ENCODE data around the gene ATOH8.

ATOH8 gene

DNA sequence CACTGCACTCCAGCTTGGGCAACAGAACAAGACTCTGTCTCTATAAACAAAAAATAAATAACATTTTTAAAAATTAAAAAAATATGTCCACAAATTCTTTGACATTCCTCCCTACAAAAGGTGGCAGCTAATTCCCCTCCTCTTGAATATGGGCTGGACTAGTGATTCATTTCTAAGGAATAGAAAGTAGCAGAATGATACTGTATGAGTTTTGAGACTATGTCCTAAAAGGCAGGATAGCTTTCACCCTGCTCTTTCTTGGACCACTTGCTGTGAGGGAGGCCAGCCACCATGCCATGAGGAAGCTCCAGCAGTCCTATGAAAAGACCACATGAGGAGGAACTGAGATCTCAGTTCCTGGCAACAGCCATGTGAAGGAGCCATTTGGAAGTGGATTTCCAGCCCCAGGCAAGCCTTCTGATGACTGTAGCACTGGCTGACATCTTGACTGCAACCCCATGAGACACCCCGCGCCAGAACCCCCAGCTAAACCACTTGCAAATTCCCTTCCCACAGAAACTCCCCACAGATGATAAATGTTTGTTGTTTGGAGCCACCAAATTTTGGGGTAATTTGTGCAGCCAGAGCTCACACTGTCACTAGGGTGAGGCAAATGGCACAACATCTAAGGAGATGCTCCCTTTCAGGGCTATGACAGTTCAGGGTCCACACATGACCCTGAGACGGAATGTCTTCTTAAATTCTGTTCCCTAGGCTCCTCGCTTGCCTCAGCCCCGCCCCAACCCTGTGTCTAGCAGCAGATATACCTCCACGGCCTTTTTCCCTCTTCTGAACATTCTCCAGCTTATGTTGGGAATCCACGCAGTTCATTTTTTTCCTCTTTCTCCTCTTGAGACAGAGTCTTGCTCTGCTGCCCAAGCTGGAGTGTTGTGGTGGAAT lies 17.1 kb upstream of the ATOH8 start:
- no peak for DNase-seq (ENCODE audit: low read depth)

DNA sequence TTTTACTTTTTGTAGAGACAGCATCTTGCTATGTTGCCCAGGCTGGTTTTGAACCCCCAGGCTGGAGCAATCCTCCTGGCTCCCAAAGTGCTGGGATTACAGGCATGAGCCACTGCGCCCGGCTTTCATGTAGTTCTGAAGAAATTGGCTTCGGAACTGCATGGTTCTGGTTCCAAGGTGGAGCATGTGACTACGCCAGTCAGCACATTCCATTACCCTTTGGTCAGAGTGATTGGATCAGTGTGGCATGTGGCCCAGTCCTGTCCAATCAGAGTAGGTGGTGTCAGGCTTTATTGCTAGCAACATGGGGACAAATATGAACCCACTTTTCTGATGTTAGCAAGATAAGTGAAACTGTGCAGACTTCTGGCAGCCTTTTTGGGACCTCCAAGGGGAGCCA lies 16.3 kb upstream of the ATOH8 start:
- no peak for DNase-seq (ENCODE audit: low read depth)

DNA sequence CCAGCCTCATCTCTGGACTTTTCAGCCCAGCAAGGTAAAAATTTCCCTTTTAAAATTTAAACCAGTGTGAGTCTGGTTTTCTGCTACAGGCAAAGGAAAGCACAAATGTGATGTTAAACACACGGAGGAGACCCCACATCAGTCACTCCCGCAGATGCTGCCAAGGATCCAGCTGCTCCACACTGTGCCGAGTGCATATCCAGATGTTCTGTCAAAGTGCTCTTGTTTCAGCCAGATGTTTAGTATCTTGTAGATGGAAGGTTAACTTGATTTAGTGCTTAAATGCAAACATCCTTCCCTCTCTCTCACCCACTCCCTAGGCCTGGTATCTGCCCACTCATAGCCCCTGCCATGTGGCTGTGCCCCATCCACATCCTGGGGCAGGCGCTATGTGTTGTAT lies 15.8 kb upstream of the ATOH8 start:
- no peak for DNase-seq (ENCODE audit: low read depth)

DNA sequence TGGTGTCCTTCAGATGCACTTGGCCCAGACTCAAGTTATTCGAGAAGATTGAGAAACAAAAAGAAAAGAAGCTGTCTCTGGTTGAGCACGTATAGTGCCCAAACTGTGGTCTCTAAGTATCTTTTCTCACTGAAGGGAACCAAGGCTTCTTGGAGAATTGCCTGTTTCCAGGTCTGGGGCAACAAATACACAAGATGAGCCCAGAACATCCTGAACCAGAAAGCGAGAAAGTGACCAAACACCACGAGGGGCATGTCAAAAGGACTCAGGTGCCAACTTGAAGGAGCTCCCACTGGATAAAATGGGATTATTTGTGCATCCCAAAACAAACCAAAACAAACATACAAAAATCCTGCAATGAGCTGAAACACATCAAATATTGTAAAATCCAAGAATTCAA lies 13.6 kb upstream of the ATOH8 start:
- DNase-seq (ENCODE audit: low read depth): no peak

DNA sequence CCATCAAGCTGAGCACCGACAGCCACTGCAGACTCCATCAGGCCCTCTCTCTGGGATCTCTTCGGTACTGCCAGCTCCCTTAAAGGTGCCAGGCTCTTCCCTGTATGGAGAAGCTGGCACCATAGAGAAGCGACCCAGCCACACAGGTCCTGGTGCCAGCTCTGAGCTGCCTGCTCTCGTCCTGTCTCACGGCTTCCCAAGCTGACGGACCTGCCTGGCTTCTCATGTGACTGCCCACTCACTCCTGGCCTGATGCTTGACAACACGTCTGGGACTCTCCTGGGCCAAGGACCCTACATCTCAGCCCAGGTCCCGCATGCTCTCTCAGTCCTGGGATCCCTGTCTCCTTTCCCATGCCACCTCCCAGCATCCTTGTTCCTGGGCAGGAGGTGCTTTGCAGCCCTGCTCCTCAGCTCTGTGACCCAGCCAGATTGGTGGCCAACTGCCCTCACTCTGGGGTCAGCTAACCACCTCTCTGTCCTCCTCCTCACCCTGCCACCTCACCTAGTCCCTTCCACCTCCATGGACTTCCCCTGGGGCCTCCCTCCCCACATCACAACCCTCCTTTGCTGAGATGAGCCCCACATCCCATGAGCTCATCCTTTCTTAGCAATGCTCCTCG lies 12.5 kb upstream of the ATOH8 start:
- no peak for DNase-seq (ENCODE audit: low read depth)

DNA sequence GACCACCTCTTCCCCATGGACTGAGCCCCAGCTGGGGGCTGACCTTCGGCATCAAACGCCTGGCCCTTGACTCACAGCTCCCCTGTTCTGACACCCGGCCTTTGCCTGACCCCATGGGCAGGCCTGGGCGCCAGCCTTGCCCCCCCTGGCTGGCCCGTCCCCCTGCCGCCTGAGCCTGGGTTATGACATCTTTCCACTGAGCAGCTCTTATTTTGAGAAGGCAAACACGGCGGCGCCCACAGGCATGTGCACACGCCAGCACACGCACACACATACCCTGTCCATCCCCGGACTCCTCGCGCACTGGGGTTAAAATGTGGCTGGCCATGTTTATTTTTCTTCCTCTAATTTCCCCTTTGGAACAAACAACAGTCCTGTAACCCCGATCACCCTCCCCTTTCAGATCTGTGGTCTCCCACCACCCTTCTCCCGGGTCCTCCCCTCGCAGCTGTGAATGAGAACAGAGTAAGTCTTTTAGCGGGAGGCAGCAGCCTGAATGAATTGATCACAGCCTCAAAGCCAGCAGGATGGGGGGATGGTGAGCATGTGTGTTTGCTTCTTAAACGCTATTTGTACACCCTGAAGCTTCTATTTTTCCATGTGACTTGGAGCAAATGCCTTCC lies 11.8 kb upstream of the ATOH8 start:
- DNase-seq (ENCODE audit: low read depth): no peak

DNA sequence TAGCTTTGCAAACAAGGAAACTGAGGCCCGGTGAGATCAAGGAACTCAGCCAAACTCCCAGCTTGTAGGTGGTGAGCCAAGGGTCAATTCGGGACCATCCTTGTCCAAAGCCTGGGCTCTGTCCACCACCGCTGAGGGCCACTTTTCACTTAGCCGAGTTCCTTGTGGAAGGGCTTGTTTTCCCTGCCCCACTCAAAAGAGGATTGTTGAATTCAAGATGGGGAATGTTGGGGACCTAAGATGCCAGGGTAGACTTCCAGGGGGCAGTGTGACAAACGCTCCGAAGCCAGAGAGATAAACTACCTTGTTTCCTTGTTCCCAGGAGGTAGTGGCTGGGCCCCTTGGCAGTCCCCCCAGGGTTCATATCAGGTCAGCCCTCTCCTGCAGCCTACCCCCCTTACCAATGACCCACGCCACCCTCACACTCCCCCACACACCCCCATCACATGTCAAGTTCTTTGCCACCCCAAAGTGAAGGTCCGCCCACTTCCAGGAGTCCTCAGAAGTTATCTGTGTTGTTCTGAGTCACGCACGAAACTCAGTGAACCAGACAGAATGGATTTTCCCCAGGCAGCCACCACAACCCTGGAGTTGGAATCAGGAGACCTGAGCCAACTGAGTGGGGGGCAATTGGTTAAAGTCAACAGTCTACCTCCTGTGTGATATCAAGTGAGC lies 10.3 kb upstream of the ATOH8 start:
- DNase-seq (ENCODE audit: low read depth): no peak

DNA sequence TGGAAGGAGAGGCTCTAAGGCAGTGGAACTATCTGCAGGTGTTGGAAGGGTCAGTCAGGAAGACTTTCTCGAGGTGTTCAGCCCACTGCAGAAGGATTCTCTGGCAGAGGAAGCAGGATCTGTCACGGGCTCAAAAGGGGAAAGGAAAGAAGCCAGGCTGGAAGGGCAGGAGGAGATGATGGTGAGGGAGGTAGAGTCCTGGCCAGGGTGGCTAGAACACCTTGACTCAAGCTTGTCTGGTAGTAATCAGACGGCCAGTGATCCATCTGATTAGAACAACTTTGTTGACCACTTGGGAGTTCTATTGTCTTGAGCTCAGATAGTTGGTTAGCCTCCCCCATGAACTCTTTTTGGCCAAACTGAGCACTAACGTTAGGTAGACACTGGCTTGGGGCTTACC lies 9.7 kb upstream of the ATOH8 start:
- DNase-seq (ENCODE audit: low read depth): no peak

DNA sequence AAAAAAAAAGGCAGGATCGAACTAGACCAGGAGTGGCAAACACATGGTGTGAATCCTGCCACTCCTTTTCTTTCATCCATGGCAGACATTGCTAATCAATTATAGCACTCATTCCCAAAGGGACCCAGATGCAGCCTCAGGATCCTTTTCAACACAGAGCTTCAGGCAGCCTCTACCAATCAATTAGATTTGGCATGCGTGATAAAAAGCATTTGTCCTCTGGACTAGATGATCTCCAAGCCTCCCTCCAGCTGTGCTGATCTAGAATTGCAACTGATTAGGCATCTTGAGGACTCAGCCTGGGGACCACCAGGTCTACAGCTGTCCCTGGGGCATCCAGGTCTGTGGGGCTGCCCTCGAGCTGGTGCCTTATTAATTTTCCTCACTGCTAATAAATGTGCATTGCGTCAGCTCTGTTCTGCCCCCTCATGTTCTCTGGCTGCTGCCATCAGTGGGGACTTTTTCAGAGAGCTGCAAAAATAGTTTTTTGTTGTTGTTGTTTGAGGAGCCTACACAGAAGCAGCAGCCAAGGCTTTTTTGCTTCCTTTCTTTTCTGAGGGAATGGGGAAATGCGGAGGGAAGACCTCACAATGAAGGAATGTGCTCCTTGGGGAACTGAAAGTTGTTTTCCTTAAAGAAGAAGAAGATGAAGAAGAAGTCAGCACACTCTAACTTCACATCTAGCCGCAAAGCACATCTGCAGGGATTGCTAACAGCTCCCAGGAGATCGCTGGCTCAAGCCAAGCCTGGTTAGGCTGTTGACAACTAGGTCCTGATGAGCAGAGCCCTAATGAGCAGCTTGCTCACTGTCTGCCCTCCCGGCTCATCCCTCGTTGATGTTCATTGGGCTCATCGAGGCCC lies 8.8 kb upstream of the ATOH8 start:
- no peak for DNase-seq (ENCODE audit: low read depth)

DNA sequence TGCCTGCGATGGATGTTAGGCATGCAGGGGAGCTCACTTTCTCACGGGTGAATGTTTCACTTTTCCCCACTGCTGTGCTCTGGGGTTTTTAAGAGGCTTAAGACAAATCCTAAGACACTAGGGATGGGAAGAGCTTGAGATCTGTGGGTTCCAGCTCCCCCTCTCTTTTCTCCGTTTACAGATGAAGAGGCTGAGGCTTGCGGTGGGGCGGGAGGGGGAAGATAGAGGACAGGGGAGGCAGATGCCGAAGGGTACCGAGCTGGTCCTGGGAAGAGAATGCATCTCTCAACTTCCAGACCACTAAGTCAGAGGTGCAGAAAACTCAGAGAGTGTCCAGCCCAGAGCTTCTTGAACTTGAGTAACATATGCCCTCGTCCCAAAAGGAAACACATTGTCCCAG lies 8.2 kb upstream of the ATOH8 start:
- DNase-seq (ENCODE audit: low read depth): no peak

DNA sequence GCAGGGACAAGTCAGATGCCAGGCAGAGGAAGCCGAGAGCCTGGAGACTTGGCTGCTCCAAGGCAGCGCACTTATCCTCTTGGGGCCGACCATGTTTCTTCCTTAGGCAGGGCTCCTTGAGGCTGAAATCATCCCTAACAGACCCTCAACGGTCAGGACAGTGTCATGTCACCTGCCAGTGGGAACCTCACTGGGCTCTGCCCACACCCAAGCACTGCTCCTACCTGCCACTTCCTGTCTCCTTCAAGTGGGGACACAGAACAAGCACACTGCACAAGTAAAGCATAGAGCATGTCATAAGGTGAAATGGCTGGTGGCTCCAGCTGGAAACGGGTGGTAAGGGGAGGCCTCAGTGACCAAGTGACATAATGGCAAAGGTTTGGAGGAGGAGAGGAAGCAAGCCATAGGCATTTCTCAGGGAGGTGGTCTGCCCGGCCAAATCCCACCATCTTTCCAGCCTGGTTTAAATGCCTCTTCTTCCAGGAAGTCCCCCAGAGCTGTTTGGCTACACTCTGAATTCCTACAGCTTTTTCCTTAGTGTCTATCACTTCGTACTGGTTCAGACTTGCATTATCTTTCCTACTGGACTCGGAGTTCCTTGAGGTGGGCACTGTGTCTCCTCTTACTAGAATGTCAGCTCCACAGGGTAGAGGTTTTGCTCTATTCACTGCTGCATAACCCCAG lies 7.3 kb upstream of the ATOH8 start:
- DNase-seq (ENCODE audit: low read depth): no peak

DNA sequence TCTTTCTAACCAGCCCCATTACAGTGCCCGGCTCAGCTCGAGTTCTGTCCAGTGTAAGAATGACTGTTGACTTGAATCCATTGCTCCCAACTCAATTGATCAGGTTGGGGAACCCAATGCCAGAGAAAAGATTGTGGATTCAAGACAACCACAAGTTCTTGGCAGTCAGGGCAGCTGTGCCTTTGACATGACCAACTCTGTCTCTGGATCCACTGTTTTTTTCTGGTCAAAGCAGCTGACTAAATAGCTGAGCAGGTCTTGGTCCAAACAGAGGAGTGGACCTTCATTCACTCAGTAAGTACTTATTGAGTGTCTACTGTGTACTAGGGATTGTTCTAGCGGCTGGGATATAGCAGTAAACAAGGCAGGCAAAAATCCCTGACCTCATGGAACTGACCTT lies 6.3 kb upstream of the ATOH8 start:
- DNase-seq (ENCODE audit: low read depth): no peak

DNA sequence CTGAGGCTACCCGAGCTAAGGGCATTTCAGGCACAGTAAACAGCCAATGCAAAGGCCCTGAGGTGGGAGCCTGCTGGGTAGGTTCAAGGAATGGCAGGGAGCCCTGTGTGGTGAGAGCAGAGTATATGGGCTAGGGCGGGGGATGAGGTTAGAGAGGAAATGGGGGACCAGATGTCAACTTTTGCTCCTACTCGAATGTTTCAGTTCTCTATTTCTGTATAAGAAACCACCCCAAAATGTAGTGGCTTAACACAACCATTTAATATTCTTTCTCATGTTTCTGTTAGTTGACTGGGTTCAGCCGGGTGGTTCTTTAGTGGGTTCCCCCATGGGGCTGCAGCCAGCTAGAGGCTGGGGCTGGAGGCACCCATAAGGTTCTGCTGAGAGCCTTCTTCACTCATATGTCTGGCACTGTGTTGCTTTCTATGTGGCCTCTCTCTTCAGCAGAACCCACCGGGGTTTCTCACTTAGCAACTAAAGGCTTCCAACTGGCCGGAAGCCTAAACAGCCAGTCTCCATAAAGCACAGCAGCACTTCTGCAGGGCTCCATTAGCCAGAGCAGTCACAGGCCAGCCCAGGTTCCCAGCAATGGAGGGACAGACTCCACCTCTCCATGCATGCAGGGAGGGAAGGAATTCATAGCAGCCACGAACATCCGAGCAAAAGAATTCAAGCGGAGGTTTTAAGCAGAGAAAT lies 5.6 kb upstream of the ATOH8 start:
- no peak for DNase-seq (ENCODE audit: low read depth)

DNA sequence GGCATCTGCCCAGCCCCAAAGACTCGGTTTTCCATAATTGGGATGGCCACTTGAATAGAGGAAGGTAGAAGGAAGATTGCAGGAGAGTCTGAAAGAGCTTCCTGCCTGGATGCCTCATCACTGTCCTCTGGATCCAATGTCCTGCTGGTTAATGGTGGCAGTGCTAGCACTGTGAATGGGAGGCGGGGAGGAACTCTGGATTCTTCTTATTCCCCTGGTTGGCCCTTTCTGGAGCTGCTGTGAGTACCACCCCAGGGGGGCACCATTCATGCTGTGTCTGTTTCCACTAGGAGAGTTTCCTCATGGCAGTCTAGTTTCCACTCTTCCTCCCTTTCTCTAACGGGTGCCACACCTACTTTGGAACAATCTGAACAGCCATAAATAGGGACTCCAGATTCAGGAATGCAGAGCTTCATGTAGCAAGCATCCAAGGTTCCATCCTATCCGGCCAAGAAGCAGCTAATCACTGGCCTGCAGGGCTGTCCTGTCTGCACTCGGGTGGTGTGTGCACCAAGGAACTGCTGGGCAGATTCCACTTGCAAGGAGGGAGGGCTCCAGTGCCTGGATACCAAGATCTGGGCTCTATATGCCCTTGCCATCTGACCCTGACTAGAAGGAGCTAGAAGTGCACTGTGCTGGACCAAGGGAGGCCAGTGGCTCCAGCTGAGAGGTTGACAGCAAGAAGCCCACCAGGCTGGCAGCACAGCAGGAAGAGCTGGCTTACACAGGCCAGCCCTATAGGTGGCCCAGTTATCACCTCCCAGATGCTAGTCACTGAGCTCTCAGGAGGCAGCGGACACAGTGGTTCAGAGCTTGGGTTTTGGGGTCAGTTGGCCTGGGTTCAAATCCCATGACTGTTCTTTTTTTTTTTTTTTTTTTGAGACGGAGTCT lies 4.6 kb upstream of the ATOH8 start:
- no peak for DNase-seq (ENCODE audit: low read depth)

DNA sequence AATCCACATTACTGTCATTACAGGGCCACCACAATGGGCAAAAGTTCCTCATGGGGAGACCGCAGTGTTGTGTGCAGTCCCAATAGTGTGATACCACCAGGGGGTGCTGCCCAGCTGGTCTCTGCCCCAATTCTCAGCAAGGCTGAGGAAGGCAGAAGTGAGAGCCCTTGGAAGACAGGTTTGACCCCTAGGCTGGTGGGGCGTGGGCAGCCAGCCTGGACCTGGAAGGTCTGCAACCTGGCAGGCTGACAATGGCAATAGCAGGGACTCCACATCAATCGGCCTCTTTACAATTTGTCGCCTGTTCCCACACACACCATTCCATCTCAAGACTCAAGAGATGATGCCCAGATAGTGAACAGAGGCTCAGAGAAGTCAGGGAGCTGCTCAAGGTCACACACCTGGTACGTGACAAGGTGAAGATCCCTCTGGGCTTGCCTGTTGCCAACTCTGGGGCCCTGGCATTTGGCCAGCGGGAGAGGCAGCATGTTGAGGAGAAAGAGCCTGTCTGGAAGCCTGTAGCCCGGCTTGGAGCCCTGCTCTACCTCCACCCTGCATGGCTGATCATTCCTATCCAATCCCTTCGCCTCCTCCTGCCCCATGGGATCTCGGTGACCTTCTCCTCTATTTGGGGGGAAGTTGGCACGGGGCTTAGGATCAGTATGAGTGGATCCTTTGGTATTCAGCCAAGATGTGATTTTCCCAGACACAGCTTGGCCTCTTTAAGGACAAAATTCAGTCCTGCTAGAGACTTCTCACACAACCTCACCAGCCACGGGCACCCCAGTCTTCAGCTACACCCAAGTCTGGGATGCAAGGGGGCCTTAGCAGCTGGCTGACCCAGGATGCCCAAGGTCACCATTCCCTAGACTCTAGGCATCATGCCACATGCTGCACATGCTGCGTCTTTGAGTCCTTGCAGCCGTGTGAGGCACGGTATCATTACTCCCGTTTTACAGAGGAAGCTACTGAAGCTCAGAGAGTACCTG lies 2.9 kb upstream of the ATOH8 start:
- no peak for DNase-seq (ENCODE audit: low read depth)

DNA sequence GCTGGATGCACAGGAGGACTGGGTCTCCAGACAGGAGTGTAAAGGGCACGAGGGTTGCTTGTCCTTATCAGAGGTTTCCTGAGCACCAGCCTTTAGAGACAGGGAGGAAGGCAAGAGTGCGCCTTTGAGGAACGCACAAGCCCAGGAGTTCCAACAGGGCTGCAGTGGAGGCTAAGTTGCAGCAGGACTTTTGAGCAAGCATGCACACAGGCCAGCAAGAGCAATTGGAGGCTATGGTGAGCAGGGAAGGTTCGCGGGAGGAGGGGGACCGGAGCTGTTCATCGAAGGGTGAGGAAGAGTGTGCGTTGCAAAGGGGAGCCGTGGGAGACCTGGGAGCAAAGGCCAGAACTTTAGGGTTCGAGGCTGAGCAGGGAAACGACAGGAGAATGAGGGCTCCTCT lies 2.2 kb upstream of the ATOH8 start:
- DNase-seq (ENCODE audit: low read depth): no peak

DNA sequence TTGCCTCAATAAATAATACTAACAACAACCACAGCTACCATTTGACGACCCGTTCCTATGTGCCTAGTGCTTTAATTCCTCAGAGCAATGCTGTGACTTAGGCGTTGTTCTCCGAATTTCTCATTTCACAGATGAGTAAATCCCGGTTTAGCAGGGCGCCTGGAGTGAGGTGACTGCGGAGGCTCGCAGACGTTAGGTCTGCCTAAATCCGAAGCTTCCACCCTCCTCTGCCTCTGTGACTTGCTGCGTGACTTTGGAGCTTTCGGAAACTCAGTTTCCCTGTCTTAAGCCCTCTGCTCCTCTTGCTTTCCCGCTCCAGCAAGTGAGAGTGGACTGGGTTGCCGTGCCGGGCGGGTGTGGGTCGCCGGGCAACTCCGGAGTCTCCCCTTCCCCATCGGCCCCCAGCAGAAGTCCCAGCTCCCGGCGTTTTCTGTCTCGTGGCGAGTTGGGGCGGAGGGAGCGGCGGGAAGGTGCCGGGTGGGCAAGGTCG lies 711 bp upstream of the ATOH8 start:
- no peak for DNase-seq (ENCODE audit: low read depth)

Measured in CMK (cell line).